H1 (cell line): Measurements from ENCODE around the gene CACNB4. TPM values are rescaled to one million over a fixed set of nuclear protein-coding genes. Genes with fewer than 3 reads are reported as not detected.

Source experiments
- CTCF ChIA-PET: fragments of 300-600 bp; sonication (Branson Sonifier 250); formaldehyde crosslinking; loops from one replicate; lab custom pipeline; 2021; ENCODE audit not compliant: partially characterized antibody; lab: Charles Lee
- POLR2A ChIA-PET: fragments of 300-600 bp; sonication (Branson Sonifier 250); formaldehyde crosslinking; loops from one replicate; lab custom pipeline; 2021; ENCODE audit warnings: inconsistent platforms; ENCODE audit not compliant: partially characterized antibody; lab: Charles Lee
- DNase-seq, 2 experiments: peaks; one replicate each; pipeline versions ENCODE4 v3.0.0 to v3.0.0-alpha.2; 2010 to 2022; ENCODE audit warnings: low spot score in 2 of 2, low read depth in 1 of 2, mixed read lengths in 1 of 2
- FAIRE-seq: peaks from 2 replicates; lab custom pipeline; 2011; peaks lifted over from hg19 to GRCh38; lab: Jason Lieb, UNC
- H2AFZ ChIP-seq: 2 replicates; pipeline ENCODE4 v1.8.1; 2012; ENCODE audit warnings: low read length, inconsistent platforms
- H2AK5ac ChIP-seq: 2 replicates; pipeline ENCODE4 v1.6.1; 2013; ENCODE audit warnings: low read depth, low read length
- H2BK120ac ChIP-seq: replicated peaks from 2 replicates; pipeline ENCODE3; 2013; ENCODE audit warnings: low read depth, low read length, inconsistent platforms
- H2BK12ac ChIP-seq: 2 replicates; pipeline ENCODE4 v1.6.1; 2013; ENCODE audit warnings: low read depth, low read length
- H2BK15ac ChIP-seq: 2 replicates; pipeline ENCODE4 v1.6.1; 2013; ENCODE audit warnings: low read length
- H2BK20ac ChIP-seq: 2 replicates; pipeline ENCODE4 v1.6.1; 2013; ENCODE audit warnings: low read length
- H2BK5ac ChIP-seq: 2 replicates; pipeline ENCODE4 v1.6.1; 2013; ENCODE audit warnings: low read depth, low read length
- H3K14ac ChIP-seq: 2 replicates; pipeline ENCODE4 v1.6.1; 2013; ENCODE audit warnings: inconsistent platforms; ENCODE audit not compliant: insufficient read length
- H3K18ac ChIP-seq: 2 replicates; pipeline ENCODE4 v1.6.1; 2013; ENCODE audit warnings: low read length; ENCODE audit errors: extremely low read depth
- H3K23ac ChIP-seq: 2 replicates; pipeline ENCODE4 v1.6.1; 2013; ENCODE audit warnings: inconsistent platforms; ENCODE audit not compliant: insufficient read length
- H3K23me2 ChIP-seq: 2 replicates; pipeline ENCODE4 v1.6.1; 2013; ENCODE audit warnings: low read depth, low read length
- H3K27ac ChIP-seq: 2 replicates; pipeline ENCODE4 v1.6.1; 2011; ENCODE audit warnings: low read depth, low read length, inconsistent platforms
- H3K27me3 ChIP-seq, 4 experiments: replicated peaks in 1 of 4; 1 replicate in 1 of 4; 2 replicates in 3 of 4; pipeline versions ENCODE4 v1.6.1 to v1.8.1; 2011 to 2013; ENCODE audit warnings: low read length in 3 of 4, mild to moderate bottlenecking in 3 of 4, inconsistent platforms in 2 of 4, mixed read lengths in 2 of 4, moderate library complexity in 1 of 4; ENCODE audit not compliant: control insufficient read depth in 3 of 4, insufficient read depth in 3 of 4; ENCODE audit errors: extremely low read depth in 1 of 4
- H3K36me3 ChIP-seq, 4 experiments: 2 replicates each; pipeline versions ENCODE4 v1.6.1 to v1.8.1; 2011 to 2013; ENCODE audit warnings: mild to moderate bottlenecking in 4 of 4, low read length in 3 of 4, moderate library complexity in 2 of 4, control low read depth in 1 of 4, inconsistent platforms in 1 of 4; ENCODE audit not compliant: insufficient read depth in 4 of 4, control insufficient read depth in 2 of 4
- H3K4ac ChIP-seq: replicated peaks from 2 replicates; pipeline ENCODE3; 2013; ENCODE audit warnings: low read length, low read depth, mixed read lengths, inconsistent platforms; ENCODE audit not compliant: insufficient read length
- H3K4me1 ChIP-seq, 4 experiments: replicated peaks in 1 of 4; 1 replicate in 1 of 4; 2 replicates in 3 of 4; pipeline versions ENCODE4 v1.6.1 to v1.8.1; 2011 to 2013; ENCODE audit warnings: low read length in 3 of 4, inconsistent platforms in 2 of 4, mixed read lengths in 1 of 4; ENCODE audit not compliant: insufficient read depth in 4 of 4, control insufficient read depth in 3 of 4
- H3K4me2 ChIP-seq, 2 experiments: 2 replicates each; pipeline versions ENCODE4 v1.6.1 to v1.8.1; 2011 to 2013; ENCODE audit warnings: low read depth in 2 of 2, low read length in 2 of 2, control low read depth in 1 of 2, inconsistent platforms in 1 of 2, mild to moderate bottlenecking in 1 of 2; ENCODE audit not compliant: insufficient read depth in 1 of 2
- H3K4me3 ChIP-seq, 4 experiments: fragments of 200-600, 300-600 bp in 1 of 4; sonication (generic), shearing (Covaris generic), sonication (Bioruptor Twin) in 1 of 4; 2 replicates each; pipeline versions ENCODE4 v1.5.1 to v1.8.1; 2011 to 2016; ENCODE audit warnings: low read length in 4 of 4, low read depth in 3 of 4, control low read depth in 2 of 4, inconsistent platforms in 2 of 4, mild to moderate bottlenecking in 2 of 4, mixed read lengths in 1 of 4, moderate library complexity in 1 of 4; ENCODE audit not compliant: insufficient read depth in 2 of 4; ENCODE audit errors: extremely low read depth in 1 of 4
- H3K56ac ChIP-seq: replicated peaks from 2 replicates; pipeline ENCODE3; 2013; ENCODE audit warnings: low read depth, mild to moderate bottlenecking, mixed read lengths, low read length, inconsistent platforms; ENCODE audit not compliant: insufficient read length
- H3K79me1 ChIP-seq: 2 replicates; pipeline ENCODE4 v1.6.1; 2013; ENCODE audit warnings: low read depth, low read length, control low read depth
- H3K79me2 ChIP-seq, 2 experiments: 2 replicates each; pipeline versions ENCODE4 v1.6.1 to v1.8.1; 2012 to 2013; ENCODE audit warnings: low read length in 2 of 2, mild to moderate bottlenecking in 2 of 2, inconsistent platforms in 1 of 2; ENCODE audit not compliant: insufficient read depth in 2 of 2, control insufficient read depth in 1 of 2
- H3K9ac ChIP-seq, 4 experiments: replicated peaks in 1 of 4; 1 replicate in 1 of 4; 2 replicates in 3 of 4; pipeline versions ENCODE4 v1.6.1 to v1.8.1; 2011 to 2013; ENCODE audit warnings: low read depth in 3 of 4, low read length in 3 of 4, control low read depth in 2 of 4, mild to moderate bottlenecking in 2 of 4, moderate library complexity in 2 of 4, inconsistent platforms in 1 of 4; ENCODE audit errors: extremely low read depth in 1 of 4
- H3K9me3 ChIP-seq, 2 experiments: 2 replicates each; pipeline versions ENCODE4 v1.6.1 to v1.8.1; 2012 to 2013; ENCODE audit warnings: mild to moderate bottlenecking in 2 of 2, moderate library complexity in 2 of 2, control low read depth in 1 of 2, inconsistent platforms in 1 of 2, low read depth in 1 of 2, low read length in 1 of 2, mixed read lengths in 1 of 2; ENCODE audit not compliant: insufficient read depth in 2 of 2
- H4K20me1 ChIP-seq, 2 experiments: replicated peaks in 1 of 2; 2 replicates each; pipeline versions ENCODE3 to v1.8.1; 2011 to 2013; ENCODE audit warnings: inconsistent platforms in 2 of 2, low read length in 2 of 2, mild to moderate bottlenecking in 1 of 2; ENCODE audit not compliant: insufficient read depth in 2 of 2, control insufficient read depth in 1 of 2
- H4K5ac ChIP-seq: 2 replicates; pipeline ENCODE4 v1.6.1; 2013; ENCODE audit warnings: low read length, low read depth, mixed read lengths, inconsistent platforms; ENCODE audit not compliant: insufficient read length
- H4K8ac ChIP-seq: 2 replicates; pipeline ENCODE4 v1.8.0; 2013; ENCODE audit warnings: mild to moderate bottlenecking, moderate library complexity, low read length, inconsistent platforms; ENCODE audit not compliant: insufficient read depth; ENCODE audit errors: extremely low read depth
- H4K91ac ChIP-seq: replicated peaks from 2 replicates; pipeline ENCODE3; 2013; ENCODE audit warnings: low read length, mixed read lengths, inconsistent platforms; ENCODE audit not compliant: insufficient read length
- CBX5 ChIP-seq: fragments of 300-800, 300-1000 bp; sonication (generic); IDR thresholded peaks from 2 replicates; pipeline ENCODE4 v1.7.1; 2016; ENCODE audit warnings: antibody characterized with exemption, low read length, low read depth
- EGR1 ChIP-seq: IDR thresholded peaks from 2 replicates; pipeline ENCODE4 v1.6.1; 2011; ENCODE audit warnings: low read depth, low read length, borderline replicate concordance
- EP300 ChIP-seq, 2 experiments: IDR thresholded peaks; 1 replicate in 1 of 2; 2 replicates in 1 of 2; pipeline ENCODE4 v1.6.1; 2011 to 2012; ENCODE audit warnings: low read depth in 2 of 2, low read length in 2 of 2, mild to moderate bottlenecking in 2 of 2, borderline replicate concordance in 1 of 2, inconsistent platforms in 1 of 2, moderate library complexity in 1 of 2
- JUN ChIP-seq: IDR thresholded peaks from 2 replicates; pipeline ENCODE4 v1.6.1; 2011; ENCODE audit warnings: low read depth, mild to moderate bottlenecking, improper control_type of control experiment, low read length
- KDM1A ChIP-seq: fragments of 200-600, 300-600 bp; sonication (generic); IDR thresholded peaks from 2 replicates; pipeline ENCODE4 v1.7.1; 2016; ENCODE audit warnings: mild to moderate bottlenecking, low read length, borderline replicate concordance
- RFX5 ChIP-seq: IDR thresholded peaks from 2 replicates; pipeline ENCODE4 v1.6.1; 2011; ENCODE audit warnings: low read depth, low read length, improper control_type of control experiment, borderline replicate concordance
- SP2 ChIP-seq: IDR thresholded peaks from 2 replicates; pipeline ENCODE4 v1.6.1; 2012; ENCODE audit warnings: mild to moderate bottlenecking, low read length, inconsistent platforms
- TCF12 ChIP-seq: IDR thresholded peaks from 2 replicates; pipeline ENCODE4 v1.6.1; 2011; ENCODE audit warnings: low read depth, mild to moderate bottlenecking, low read length
- YY1 ChIP-seq: IDR thresholded peaks from 2 replicates; pipeline ENCODE4 v1.6.1; 2011; ENCODE audit warnings: low read depth, mild to moderate bottlenecking, low read length
- WGBS, 2 experiments: shearing (Covaris generic) in 1 of 2; methylation state at CpG; one replicate each; pipeline versions ENCODE4 v1.1.6 to v1.1.7; 2013 to 2015; ENCODE audit warnings: low lambda C conversion rate in 2 of 2, mixed read lengths in 2 of 2, inconsistent platforms in 1 of 2, low coverage in 1 of 2, missing lambda C conversion rate in 1 of 2; ENCODE audit not compliant: insufficient replicate concordance in 2 of 2, insufficient coverage in 1 of 2, insufficient read length in 1 of 2; ENCODE audit errors: extremely low coverage in 1 of 2, missing lambda C conversion rate in 1 of 2; 5-methylcytosine and 5-hydroxymethylcytosine counted together
- polyA plus RNA-seq, 7 experiments: library from polyadenylated mRNA; depleted of rRNA in 3 of 7; stranded (reverse) in 5 of 7; unstranded in 2 of 7; fragments of >200 nt in 5 of 7; fragments of 200-250 nt in 2 of 7; gene quantifications; 1 replicate in 5 of 7; 2 replicates in 1 of 7; 4 replicates in 1 of 7; pipeline versions ENCODE4 v1.2.1 to v1.2.3, GENCODE V29; 2011 to 2013; ENCODE audit warnings: missing spikeins in 2 of 7, mixed read lengths in 2 of 7
- total RNA-seq: library from RNA; stranded (reverse); fragmentation: NEBNext Ultra II Directional; extraction: Animal tissue kit (Norgen Biotek cat#: 25700); gene quantifications from 2 replicates; pipeline ENCODE4 v1.2.1, GENCODE V29; 2021
- TF ChIP-seq, protein P1 (sequence below): IDR thresholded peaks from 2 replicates; pipeline ENCODE4 v1.6.1; 2012; ENCODE audit warnings: low read length, inconsistent platforms
- TF ChIP-seq, protein P2 (sequence below): IDR thresholded peaks from 2 replicates; pipeline ENCODE4 v1.6.1; 2012; ENCODE audit warnings: inconsistent platforms

Gene CACNB4
- total and polyA plus RNA-seq, 2 of the 8 experiments (the other 6 are each of a cell fraction or from before 2014, with no cell fraction given): 2.0 to 4.0 TPM

DNA sequence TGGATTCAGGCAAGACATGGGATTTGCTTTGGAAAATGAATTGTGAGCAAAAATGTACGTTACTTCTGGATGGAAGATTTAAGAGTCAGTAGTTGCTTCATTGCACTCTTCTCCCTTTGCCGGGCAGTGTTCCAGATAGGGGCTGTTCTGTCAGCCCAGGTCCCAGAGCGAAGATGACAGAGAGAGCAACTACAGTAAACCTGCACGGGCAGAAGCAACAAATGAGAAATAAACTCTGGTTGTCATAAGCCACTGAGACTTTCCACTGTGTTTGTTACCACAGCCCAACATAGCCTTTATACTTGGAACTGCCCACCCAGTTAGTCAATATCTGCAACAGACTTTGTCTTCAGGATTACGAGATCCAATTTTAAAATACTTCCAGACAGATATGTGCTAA is 83.3 kb downstream of the CACNB4 start:
- Histone ChIP-seq H4K20me1 (no peaks in the 10 kb centered on the region), H3K4me1 (no peaks in the 10 kb centered on the region), H3K9me3 (no peaks in the 10 kb centered on the region), H3K4ac (no peak overlapping the region), H2AFZ (no peak overlapping the region), H3K36me3 (no peaks in the 10 kb centered on the region), H4K5ac (no peak overlapping the region), H4K8ac (no peak overlapping the region), H3K27ac (no peak overlapping the region), H2BK120ac (no peak overlapping the region), H3K18ac (no peak overlapping the region), H2BK20ac (no peak overlapping the region), H2BK5ac (no peak overlapping the region), H2AK5ac (no peak overlapping the region), H2BK15ac (no peak overlapping the region), H3K56ac (no peak overlapping the region), H3K27me3 (no peaks in the 10 kb centered on the region), H4K91ac (no peak overlapping the region), H3K4me3 (no peak overlapping the region), H3K79me2 (no peaks in the 10 kb centered on the region), H3K79me1 (no peaks in the 10 kb centered on the region), H3K14ac (no peak overlapping the region), H3K9ac (no peak overlapping the region), H3K23me2 (no peaks in the 10 kb centered on the region; the same call in 1 of the 2 replicates), H3K23ac (no peak overlapping the region), H2BK12ac (no peak overlapping the region), H3K4me2 (no peak overlapping the region)
- TF ChIP-seq, protein P1, sequence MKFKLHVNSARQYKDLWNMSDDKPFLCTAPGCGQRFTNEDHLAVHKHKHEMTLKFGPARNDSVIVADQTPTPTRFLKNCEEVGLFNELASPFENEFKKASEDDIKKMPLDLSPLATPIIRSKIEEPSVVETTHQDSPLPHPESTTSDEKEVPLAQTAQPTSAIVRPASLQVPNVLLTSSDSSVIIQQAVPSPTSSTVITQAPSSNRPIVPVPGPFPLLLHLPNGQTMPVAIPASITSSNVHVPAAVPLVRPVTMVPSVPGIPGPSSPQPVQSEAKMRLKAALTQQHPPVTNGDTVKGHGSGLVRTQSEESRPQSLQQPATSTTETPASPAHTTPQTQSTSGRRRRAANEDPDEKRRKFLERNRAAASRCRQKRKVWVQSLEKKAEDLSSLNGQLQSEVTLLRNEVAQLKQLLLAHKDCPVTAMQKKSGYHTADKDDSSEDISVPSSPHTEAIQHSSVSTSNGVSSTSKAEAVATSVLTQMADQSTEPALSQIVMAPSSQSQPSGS: no peak
- TF ChIP-seq, protein P2, sequence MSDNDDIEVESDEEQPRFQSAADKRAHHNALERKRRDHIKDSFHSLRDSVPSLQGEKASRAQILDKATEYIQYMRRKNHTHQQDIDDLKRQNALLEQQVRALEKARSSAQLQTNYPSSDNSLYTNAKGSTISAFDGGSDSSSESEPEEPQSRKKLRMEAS: no peak
- TF ChIP-seq CBX5: no peak
- TF ChIP-seq YY1: no peak
- TF ChIP-seq TCF12: no peak
- no peak for TF ChIP-seq KDM1A
- no peak for TF ChIP-seq EGR1
- no peak for TF ChIP-seq SP2
- no peak for TF ChIP-seq JUN
- no peak for TF ChIP-seq RFX5
- TF ChIP-seq EP300 (IDR thresholded peaks at IDR 0.05; ENCODE audit: borderline replicate concordance in 1 of 2, low read depth in 2 of 2, low read length in 2 of 2): no peak
- DNase-seq: no peak
- FAIRE-seq: no peak
- ChIA-PET CTCF (interaction anchor here (0.9 to 10.7 kb wide), 4 partner anchors 10 to 282 kb away, joined by 3 to 101 read pairs (median 7); no protein-coding TSS in a partner anchor), POLR2A (no interaction called here)
- 86% methylated on average over 5 of the region's 5 CpGs; no CpG with 5 or more reads in 1 of the 2 experiments for WGBS, 2 experiments
